Mesendoderm (in vitro differentiated cells): ENCODE measurements around the gene CAPN14.

Experiments
- DNase-seq: peaks from one replicate; pipeline ENCODE4 v3.0.0; 2013
- H2AK5ac ChIP-seq: 2 replicates; pipeline ENCODE4 v1.6.1; 2013; ENCODE audit warnings: low read length, inconsistent platforms
- H2BK120ac ChIP-seq: 2 replicates; pipeline ENCODE4 v1.6.1; 2013; ENCODE audit warnings: low read depth, mild to moderate bottlenecking, low read length, moderate library complexity, mixed read lengths
- H2BK15ac ChIP-seq: replicated peaks from 2 replicates; pipeline ENCODE4 v1.6.1; 2013; ENCODE audit warnings: low read depth, mild to moderate bottlenecking, moderate library complexity
- H2BK5ac ChIP-seq: 2 replicates; pipeline ENCODE4 v1.6.1; 2013; ENCODE audit warnings: low read length, inconsistent platforms
- H3K18ac ChIP-seq: 2 replicates; pipeline ENCODE4 v1.6.1; 2013; ENCODE audit warnings: mild to moderate bottlenecking, low read length, mixed read lengths
- H3K23ac ChIP-seq: one replicate; pipeline ENCODE4 v1.6.1; 2013; ENCODE audit warnings: low read length
- H3K27ac ChIP-seq: 2 replicates; pipeline ENCODE4 v1.5.1; 2013; ENCODE audit warnings: low read depth, mild to moderate bottlenecking, inconsistent platforms, low read length, moderate library complexity
- H3K27me3 ChIP-seq: 2 replicates; pipeline ENCODE4 v1.6.1; 2013; ENCODE audit warnings: low read length, control low read depth, mild to moderate bottlenecking, inconsistent platforms; ENCODE audit not compliant: insufficient read depth, poor library complexity
- H3K36me3 ChIP-seq: 2 replicates; pipeline ENCODE4 v1.6.1; 2013; ENCODE audit warnings: low read length, inconsistent platforms; ENCODE audit not compliant: control insufficient read depth, insufficient read depth
- H3K4ac ChIP-seq: one replicate; pipeline ENCODE4 v1.6.1; 2013; ENCODE audit warnings: low read depth, mild to moderate bottlenecking, low read length, moderate library complexity
- H3K4me1 ChIP-seq: 2 replicates; pipeline ENCODE4 v1.6.1; 2013; ENCODE audit warnings: low read depth, low read length, inconsistent platforms; ENCODE audit not compliant: control insufficient read depth
- H3K4me2 ChIP-seq: 2 replicates; pipeline ENCODE4 v1.6.1; 2013; ENCODE audit warnings: low read length
- H3K4me3 ChIP-seq: 2 replicates; pipeline ENCODE4 v1.5.1; 2013; ENCODE audit warnings: mild to moderate bottlenecking, low read length
- H3K56ac ChIP-seq: one replicate; pipeline ENCODE4 v1.6.1; 2013; ENCODE audit warnings: low read length
- H3K79me1 ChIP-seq: 2 replicates; pipeline ENCODE4 v1.6.1; 2013; ENCODE audit warnings: low read length, inconsistent platforms
- H3K79me2 ChIP-seq: 2 replicates; pipeline ENCODE4 v1.6.1; 2013; ENCODE audit warnings: mild to moderate bottlenecking, low read length; ENCODE audit not compliant: control insufficient read depth, insufficient read depth
- H3K9ac ChIP-seq: 2 replicates; pipeline ENCODE4 v1.6.1; 2013; ENCODE audit warnings: low read length, inconsistent platforms
- H4K5ac ChIP-seq: one replicate; pipeline ENCODE4 v1.6.1; 2013; ENCODE audit warnings: low read length
- H4K8ac ChIP-seq: one replicate; pipeline ENCODE4 v1.6.1; 2013; ENCODE audit warnings: low read depth, mild to moderate bottlenecking, control low read depth, low read length, moderate library complexity
- WGBS: extraction: QIAGEN DNeasy Blood & Tissue Kit; methylation state at CpG from one replicate; pipeline ENCODE4 v1.1.7; 2013; ENCODE audit warnings: low lambda C conversion rate, missing lambda C conversion rate; ENCODE audit not compliant: insufficient coverage; ENCODE audit errors: extremely low coverage; 5-methylcytosine and 5-hydroxymethylcytosine counted together

The CAPN14 gene

DNA sequence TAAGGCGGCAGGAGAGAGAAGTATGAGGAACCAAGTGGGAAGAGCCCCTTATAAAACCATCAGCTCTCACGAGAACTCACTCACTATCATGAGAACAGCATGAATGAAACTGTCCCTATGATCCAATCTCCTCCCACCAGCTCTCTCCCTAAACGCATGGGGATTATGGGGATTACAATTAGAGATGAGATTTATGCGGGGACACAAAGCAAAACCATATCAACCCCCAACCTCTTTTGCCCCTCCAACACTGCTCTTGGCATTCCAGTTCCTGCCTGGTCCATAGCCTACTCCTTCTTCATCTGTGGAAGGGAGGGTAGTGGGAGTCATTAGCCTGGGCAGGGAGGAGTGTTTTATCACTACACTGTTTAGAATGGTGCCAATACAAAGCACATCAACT lies 15.3 kb upstream of the CAPN14 start:
- Histone ChIP-seq H3K23ac (no peak overlapping the region), H3K79me2 (no peaks in the 10 kb centered on the region), H3K4me3 (no peak overlapping the region), H3K4ac (no peak overlapping the region), H3K4me1 (peaks cover 5% of the 10 kb centered on the region), H2BK15ac (no peak overlapping the region), H3K56ac (no peak overlapping the region), H3K36me3 (no peaks in the 10 kb centered on the region), H3K27ac (no peak overlapping the region), H3K9ac (no peak overlapping the region), H3K79me1 (peaks cover 5% of the 10 kb centered on the region), H2AK5ac (peak overlapping the region; percentile 76), H3K27me3 (no peaks in the 10 kb centered on the region), H3K4me2 (no peak overlapping the region), H2BK5ac (peak overlapping the region; percentile 48), H3K18ac (no peak overlapping the region), H4K8ac (no peak overlapping the region), H2BK120ac (no peak overlapping the region), H4K5ac (no peak overlapping the region)
- DNase-seq, result no peak
- WGBS, result no CpG with 5 or more reads among the region's 4 CpGs

DNA sequence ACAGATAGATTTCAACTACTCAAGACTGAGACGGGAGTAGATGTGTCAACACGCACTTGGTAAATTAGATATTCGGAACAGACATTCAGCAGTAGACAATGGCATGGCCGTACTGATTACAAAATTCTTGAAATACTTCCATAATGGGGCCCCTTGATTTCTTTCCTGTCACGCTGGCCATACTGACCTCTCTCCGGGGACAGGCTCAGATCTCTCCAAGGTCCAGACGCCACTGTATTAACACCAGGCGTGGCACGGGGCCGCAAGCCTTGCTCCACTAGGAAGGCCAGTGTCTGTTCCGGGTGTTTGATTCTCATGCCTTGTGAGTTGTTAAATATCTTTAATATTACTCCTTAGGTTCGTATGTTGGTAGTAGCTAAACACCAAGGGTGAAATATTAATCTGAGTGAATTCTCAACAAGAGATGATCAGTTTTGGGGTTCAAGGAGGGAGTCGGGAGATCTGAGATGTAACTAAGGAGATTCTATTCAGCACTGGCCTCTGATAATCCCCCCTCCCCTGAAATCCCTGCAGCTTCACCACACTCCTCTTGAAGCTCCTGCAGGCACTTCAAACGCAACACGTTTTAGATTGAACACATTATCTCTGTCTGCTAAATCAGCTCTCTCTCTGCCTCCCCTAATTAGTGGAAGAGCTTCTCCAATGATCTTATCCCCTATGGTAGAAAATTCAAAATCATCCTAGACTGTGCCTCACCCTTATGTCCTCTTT lies 14.4 kb upstream of the CAPN14 start:
- Histone ChIP-seq H2BK120ac (no peak overlapping the region), H3K4me2 (no peak overlapping the region), H2AK5ac (no peak overlapping the region), H3K9ac (no peak overlapping the region), H2BK5ac (no peak overlapping the region), H2BK15ac (no peak overlapping the region), H4K5ac (no peak overlapping the region), H4K8ac (no peak overlapping the region), H3K27me3 (no peaks in the 10 kb centered on the region), H3K4ac (no peak overlapping the region), H3K4me1 (peaks cover 5% of the 10 kb centered on the region), H3K27ac (no peak overlapping the region), H3K23ac (no peak overlapping the region), H3K79me2 (no peaks in the 10 kb centered on the region), H3K18ac (no peak overlapping the region), H3K79me1 (peaks cover 5% of the 10 kb centered on the region), H3K4me3 (no peak overlapping the region), H3K56ac (no peak overlapping the region), H3K36me3 (no peaks in the 10 kb centered on the region)
- peak; percentile 70 for DNase-seq
- WGBS, result no CpG with 5 or more reads among the region's 15 CpGs

DNA sequence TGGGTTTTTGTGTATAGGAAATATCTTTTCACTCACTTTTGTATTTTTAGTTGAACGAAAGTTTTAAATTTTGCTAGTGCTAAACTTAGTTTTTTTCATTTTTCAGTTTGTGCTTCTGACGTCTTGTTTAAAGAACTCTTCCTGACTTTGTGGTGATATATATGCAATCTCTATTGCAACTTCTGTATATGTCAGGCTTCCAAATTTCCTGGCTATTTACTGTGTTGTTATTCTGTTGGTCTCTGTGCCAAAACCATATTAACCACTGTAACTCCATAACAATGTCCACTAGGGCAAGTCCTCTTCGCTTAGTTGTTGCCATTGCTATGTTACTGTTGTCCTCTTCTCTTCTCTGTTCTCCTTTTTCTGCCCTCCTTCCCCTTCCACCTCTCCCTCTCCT lies 13.4 kb upstream of the CAPN14 start:
- Histone ChIP-seq H2BK15ac (no peak overlapping the region), H3K4me1 (peaks cover 5% of the 10 kb centered on the region), H3K79me2 (no peaks in the 10 kb centered on the region), H2AK5ac (no peak overlapping the region), H3K4me2 (no peak overlapping the region), H4K8ac (no peak overlapping the region), H3K23ac (no peak overlapping the region), H3K27ac (no peak overlapping the region), H3K9ac (no peak overlapping the region), H2BK5ac (no peak overlapping the region), H3K4ac (no peak overlapping the region), H3K36me3 (no peaks in the 10 kb centered on the region), H3K4me3 (no peak overlapping the region), H3K56ac (no peak overlapping the region), H2BK120ac (no peak overlapping the region), H3K18ac (no peak overlapping the region), H4K5ac (no peak overlapping the region), H3K79me1 (peaks cover 4% of the 10 kb centered on the region), H3K27me3 (no peaks in the 10 kb centered on the region)
- DNase-seq, result no peak
- no CpG with 5 or more reads among the region's 3 CpGs for WGBS

DNA sequence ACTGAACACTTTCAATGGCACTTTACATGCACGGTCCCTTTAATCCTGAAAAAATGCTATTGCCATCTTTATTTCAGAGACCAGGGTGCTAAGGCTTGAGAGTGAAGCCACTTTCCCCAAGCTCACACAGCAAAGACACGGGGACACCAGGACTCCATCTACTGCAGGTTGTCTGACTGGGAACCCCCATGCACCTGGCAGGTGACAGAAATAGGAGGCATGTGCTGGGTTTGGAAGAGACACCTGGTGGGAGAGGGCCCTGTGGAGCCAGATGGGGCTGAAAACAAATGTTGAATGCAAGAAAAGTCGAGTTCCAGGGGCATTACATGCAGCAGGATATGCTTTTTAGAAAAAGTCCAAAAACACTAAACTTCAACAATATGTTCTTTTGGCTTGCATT lies 11.4 kb upstream of the CAPN14 start:
- Histone ChIP-seq H3K18ac (no peak overlapping the region), H3K4ac (no peak overlapping the region), H3K27ac (no peak overlapping the region), H4K5ac (no peak overlapping the region), H3K79me1 (no peaks in the 10 kb centered on the region), H2AK5ac (no peak overlapping the region), H3K4me2 (no peak overlapping the region), H3K23ac (no peak overlapping the region), H3K4me1 (peaks cover 4% of the 10 kb centered on the region), H3K36me3 (no peaks in the 10 kb centered on the region), H3K27me3 (no peaks in the 10 kb centered on the region), H3K4me3 (no peak overlapping the region), H2BK15ac (no peak overlapping the region), H4K8ac (no peak overlapping the region), H3K79me2 (no peaks in the 10 kb centered on the region), H2BK5ac (no peak overlapping the region), H3K9ac (no peak overlapping the region), H3K56ac (no peak overlapping the region), H2BK120ac (no peak overlapping the region)
- DNase-seq, result no peak
- WGBS, result no CpG with 5 or more reads among the region's 3 CpGs

DNA sequence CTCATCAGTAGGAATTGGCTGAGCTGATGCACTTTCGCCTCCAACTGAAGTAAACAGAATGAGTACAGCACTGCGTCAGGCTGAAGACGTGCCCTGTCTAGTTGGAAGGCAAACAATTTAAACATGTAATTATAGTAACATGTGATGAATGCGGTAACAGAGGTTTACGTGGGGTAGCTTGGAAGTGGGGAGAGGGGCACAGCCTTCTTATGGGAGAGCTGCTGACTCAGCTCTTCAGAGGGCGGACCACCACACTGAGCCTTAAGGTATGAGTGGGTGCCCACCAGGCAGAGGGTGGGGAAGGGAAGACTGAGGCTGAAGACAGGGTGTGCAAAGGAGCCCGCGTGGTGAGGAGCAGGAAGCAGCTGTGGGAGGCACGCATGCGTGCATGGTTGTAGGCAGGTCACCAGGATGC lies 10.4 kb upstream of the CAPN14 start:
- Histone ChIP-seq H2BK15ac (no peak overlapping the region), H3K23ac (no peak overlapping the region), H3K4me1 (no peaks in the 10 kb centered on the region), H3K36me3 (no peaks in the 10 kb centered on the region), H4K5ac (no peak overlapping the region), H3K56ac (no peak overlapping the region), H2BK120ac (no peak overlapping the region), H3K9ac (no peak overlapping the region), H4K8ac (no peak overlapping the region), H3K79me2 (no peaks in the 10 kb centered on the region), H3K27ac (no peak overlapping the region), H3K18ac (no peak overlapping the region), H2BK5ac (no peak overlapping the region), H3K4me3 (no peak overlapping the region), H3K4me2 (no peak overlapping the region), H2AK5ac (no peak overlapping the region), H3K79me1 (no peaks in the 10 kb centered on the region), H3K27me3 (no peaks in the 10 kb centered on the region), H3K4ac (no peak overlapping the region)
- no peak for DNase-seq
- no CpG with 5 or more reads among the region's 10 CpGs for WGBS

DNA sequence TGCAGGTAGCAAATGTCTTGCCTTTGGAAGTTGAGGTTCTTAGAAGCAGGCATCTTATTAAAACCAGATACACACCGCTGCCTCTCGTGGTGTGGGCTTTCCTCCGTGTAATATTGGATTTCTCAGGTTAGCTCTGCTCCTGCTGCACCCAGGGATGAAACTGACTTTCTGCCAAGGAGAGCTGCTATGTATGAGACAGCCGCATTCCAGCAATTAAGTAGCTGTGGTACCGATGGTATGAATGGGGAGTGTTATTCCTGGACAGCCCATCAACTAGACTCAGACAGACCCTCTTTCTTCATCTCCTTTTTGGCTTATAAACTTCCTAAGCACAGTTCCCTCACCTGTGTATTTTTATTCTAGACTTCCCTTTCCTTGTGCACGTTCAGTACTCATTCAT lies 9.8 kb upstream of the CAPN14 start:
- Histone ChIP-seq H3K23ac (no peak overlapping the region), H4K8ac (no peak overlapping the region), H3K27me3 (no peaks in the 10 kb centered on the region), H2AK5ac (no peak overlapping the region), H2BK120ac (no peak overlapping the region), H3K79me1 (no peaks in the 10 kb centered on the region), H3K56ac (no peak overlapping the region), H3K4me2 (no peak overlapping the region), H3K36me3 (no peaks in the 10 kb centered on the region), H2BK15ac (no peak overlapping the region), H3K27ac (no peak overlapping the region), H2BK5ac (no peak overlapping the region), H3K9ac (no peak overlapping the region), H3K18ac (no peak overlapping the region), H3K4ac (no peak overlapping the region), H3K4me1 (no peaks in the 10 kb centered on the region), H3K79me2 (no peaks in the 10 kb centered on the region), H3K4me3 (no peak overlapping the region), H4K5ac (no peak overlapping the region)
- WGBS, result no CpG with 5 or more reads among the region's 6 CpGs
- no peak for DNase-seq
